ENCODE data around the gene KCNJ6. TPM values are rescaled to one million over a fixed set of nuclear protein-coding genes. Genes with fewer than 3 reads are reported as not detected.

The KCNJ6 gene
- total RNA-seq, 2 donors from 2014 or later: not detected

DNA sequence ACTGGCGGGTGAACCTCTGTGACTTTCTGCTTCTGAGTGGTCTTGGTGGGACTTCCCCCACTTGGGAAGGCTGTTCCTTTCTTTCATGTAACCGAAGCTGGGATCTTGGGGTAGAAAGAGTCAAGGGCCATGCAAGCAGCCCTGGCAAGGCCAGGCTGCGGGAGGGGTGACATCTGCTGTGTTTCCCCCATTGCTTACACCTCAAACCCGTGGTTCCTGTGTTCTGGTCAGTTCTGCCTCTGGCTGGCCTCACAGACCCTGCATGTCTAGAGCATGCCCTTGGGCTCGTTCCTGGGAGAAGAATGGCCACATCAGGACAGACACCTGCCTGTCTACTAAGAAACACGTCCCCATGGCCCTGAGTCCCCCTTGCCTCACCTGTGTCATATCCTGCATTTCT, 341.9 kb downstream of the KCNJ6 start:
- TF ChIP-seq, protein P1, sequence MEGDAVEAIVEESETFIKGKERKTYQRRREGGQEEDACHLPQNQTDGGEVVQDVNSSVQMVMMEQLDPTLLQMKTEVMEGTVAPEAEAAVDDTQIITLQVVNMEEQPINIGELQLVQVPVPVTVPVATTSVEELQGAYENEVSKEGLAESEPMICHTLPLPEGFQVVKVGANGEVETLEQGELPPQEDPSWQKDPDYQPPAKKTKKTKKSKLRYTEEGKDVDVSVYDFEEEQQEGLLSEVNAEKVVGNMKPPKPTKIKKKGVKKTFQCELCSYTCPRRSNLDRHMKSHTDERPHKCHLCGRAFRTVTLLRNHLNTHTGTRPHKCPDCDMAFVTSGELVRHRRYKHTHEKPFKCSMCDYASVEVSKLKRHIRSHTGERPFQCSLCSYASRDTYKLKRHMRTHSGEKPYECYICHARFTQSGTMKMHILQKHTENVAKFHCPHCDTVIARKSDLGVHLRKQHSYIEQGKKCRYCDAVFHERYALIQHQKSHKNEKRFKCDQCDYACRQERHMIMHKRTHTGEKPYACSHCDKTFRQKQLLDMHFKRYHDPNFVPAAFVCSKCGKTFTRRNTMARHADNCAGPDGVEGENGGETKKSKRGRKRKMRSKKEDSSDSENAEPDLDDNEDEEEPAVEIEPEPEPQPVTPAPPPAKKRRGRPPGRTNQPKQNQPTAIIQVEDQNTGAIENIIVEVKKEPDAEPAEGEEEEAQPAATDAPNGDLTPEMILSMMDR (IDR thresholded peaks at IDR 0.05): no peak

DNA sequence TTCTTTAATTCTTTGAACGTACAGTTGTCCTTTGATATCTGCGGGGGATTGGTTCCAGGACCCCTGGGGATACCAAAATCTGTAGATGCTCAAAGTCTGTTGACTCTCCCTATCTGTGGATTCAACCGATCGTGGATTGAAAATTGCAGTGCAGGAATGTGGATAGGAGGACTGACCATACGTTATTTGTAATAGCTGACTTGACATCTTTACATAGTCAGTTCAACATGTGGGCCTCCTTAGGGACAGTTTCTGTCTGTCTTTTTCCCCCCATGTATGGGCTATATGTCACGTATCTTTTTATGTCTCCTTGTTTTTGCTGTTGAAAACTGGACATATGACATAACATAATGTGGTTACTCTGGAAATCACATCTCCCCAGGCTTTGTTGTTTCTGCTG, 344.8 kb downstream of the KCNJ6 start:
- Histone ChIP-seq H3K36me3 (no peaks in the 10 kb centered on the region), H3K4me1 (no peaks in the 10 kb centered on the region), H3K4me3 (no peak overlapping the region), H3K27me3 (no peaks in the 10 kb centered on the region), H3K27ac (no peak overlapping the region), H3K9me3 (no peaks in the 10 kb centered on the region)
- no peak for DNase-seq (ENCODE audit: low spot score)
- TF ChIP-seq, protein P1 (IDR thresholded peaks at IDR 0.05): no peak

More for the DNA sequence above, 341.9 kb downstream of the KCNJ6 start:
- H3K4me3 ChIP-seq: no peak overlapping the region
- peaks cover 0 to 15% of the 10 kb centered on the region in 2 donors for H3K9me3 ChIP-seq
- no peak overlapping the region for H3K27ac ChIP-seq
- no peaks in the 10 kb centered on the region for H3K4me1 ChIP-seq
- no peak for DNase-seq (ENCODE audit: low spot score)
- no peaks in the 10 kb centered on the region for H3K27me3 ChIP-seq
- H3K36me3 ChIP-seq: no peaks in the 10 kb centered on the region

- no peaks in the 10 kb centered on the region for H3K36me3 ChIP-seq
- H3K27ac ChIP-seq: peak overlapping the region in 1 of 2 donors; percentile 76
- no peak overlapping the region for H3K4me3 ChIP-seq
- TF ChIP-seq, protein P1 (IDR thresholded peaks at IDR 0.05): no peak
- no peak for DNase-seq (ENCODE audit: low spot score)
- peaks cover 0 to 14% of the 10 kb centered on the region in 2 donors for H3K4me1 ChIP-seq
- H3K9me3 ChIP-seq: no peaks in the 10 kb centered on the region
- H3K27me3 ChIP-seq: no peaks in the 10 kb centered on the region
Measured at GRCh38 chr21:37568916-37569315, 347.3 kb downstream of the KCNJ6 start.

GRCh38 chr21:37568415-37568814, 347.8 kb downstream of the KCNJ6 start:
- Histone ChIP-seq H3K9me3 (no peaks in the 10 kb centered on the region), H3K27me3 (no peaks in the 10 kb centered on the region), H3K4me1 (peaks cover 0 to 14% of the 10 kb centered on the region in 2 donors), H3K4me3 (no peak overlapping the region), H3K27ac (peak overlapping the region; percentile 76 to 99), H3K36me3 (no peaks in the 10 kb centered on the region)
- no peak for DNase-seq (ENCODE audit: low spot score)
- TF ChIP-seq, protein P1 (IDR thresholded peaks at IDR 0.05): no peak

- DNase-seq (ENCODE audit: low spot score): no peak
- H3K36me3 ChIP-seq: no peaks in the 10 kb centered on the region
- TF ChIP-seq, protein P1 (IDR thresholded peaks at IDR 0.05): no peak
- no peaks in the 10 kb centered on the region for H3K9me3 ChIP-seq
- H3K27ac ChIP-seq: peak overlapping the region; percentile 76 to 99
- H3K4me3 ChIP-seq: no peak overlapping the region
- peaks cover 0 to 24% of the 10 kb centered on the region in 2 donors for H3K4me1 ChIP-seq
- H3K27me3 ChIP-seq: no peaks in the 10 kb centered on the region
Measured at GRCh38 chr21:37566790-37567615, 349.3 kb downstream of the KCNJ6 start.

Measured in right atrium auricular region (tissue), 2 donors.